HG03175 (cell line): Measurements from ENCODE around the gene CYP27A1.

Experiments used
- ATAC-seq: cut with Tn5 transposase; IDR thresholded peaks from one replicate; pipeline ENCODE4 v1.9.1; 2021; ENCODE audit warnings: mild to moderate bottlenecking, moderate library complexity; ENCODE audit not compliant: unreplicated experiment

The CYP27A1 gene

GRCh38 chr2:218856167-218856895 is 74.4 kb downstream of the CYP27A1 start:
- ATAC-seq: no peak

DNA sequence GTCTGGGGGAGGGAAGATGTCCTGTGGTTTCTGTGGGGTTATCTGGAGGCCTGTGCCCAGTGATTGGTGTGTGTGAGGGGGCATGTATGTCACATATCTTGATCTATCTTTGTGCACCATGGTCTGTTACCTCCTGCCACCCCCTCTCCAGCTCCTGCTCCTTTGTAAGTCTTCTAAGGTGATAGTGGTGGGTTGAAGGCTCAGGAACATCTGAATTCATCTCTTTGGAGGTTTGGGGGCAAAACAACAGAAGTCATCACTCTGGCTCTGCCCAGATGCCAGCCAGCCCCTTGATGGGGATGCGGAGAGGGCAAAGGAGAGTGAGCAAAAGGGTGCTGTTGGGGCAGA is 74.9 kb downstream of the CYP27A1 start:
- ATAC-seq: no peak

DNA sequence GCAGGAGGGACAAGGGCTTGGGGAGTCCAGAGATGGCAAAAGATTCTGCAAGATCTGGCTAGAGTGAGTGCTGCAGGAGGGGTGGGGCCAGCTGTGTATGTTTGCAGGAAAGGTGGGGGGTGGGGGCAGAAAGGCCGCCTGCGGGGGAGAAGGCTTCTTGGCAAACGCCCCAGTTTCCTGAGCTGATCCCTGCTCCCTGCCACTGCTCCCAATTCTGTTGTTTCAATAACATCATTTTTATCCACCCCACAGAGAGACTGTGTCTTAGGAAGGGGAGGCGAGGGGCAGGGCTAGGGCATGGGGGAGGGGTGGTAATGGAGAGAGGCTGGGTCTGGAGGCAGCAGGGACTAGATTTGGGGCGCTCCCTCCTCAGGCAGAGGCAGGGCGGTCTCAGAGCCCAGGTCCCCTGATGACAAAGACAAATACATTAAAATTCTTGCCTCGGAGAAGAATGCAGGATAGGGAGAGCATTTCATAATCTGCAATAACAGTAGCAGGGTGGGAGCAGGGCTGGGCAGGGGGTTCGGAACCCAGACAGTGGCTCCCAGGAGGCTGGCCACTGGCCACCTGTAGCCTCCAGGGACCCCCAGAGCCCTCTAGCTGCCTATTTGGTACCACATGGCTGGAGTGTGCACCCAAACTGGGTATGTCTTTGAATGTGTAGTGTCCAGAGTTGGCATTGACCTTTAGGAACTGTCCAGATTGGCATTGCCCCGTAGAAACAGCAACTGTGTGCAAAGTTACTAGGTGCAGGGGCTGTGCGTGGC is 75.6 kb downstream of the CYP27A1 start:
- ATAC-seq: no peak

- ATAC-seq: no peak
Measured at GRCh38 chr2:218858138-218858445, 76.1 kb downstream of the CYP27A1 start.

GRCh38 chr2:218858671-218859555 is 77.0 kb downstream of the CYP27A1 start:
- no peak for ATAC-seq

DNA sequence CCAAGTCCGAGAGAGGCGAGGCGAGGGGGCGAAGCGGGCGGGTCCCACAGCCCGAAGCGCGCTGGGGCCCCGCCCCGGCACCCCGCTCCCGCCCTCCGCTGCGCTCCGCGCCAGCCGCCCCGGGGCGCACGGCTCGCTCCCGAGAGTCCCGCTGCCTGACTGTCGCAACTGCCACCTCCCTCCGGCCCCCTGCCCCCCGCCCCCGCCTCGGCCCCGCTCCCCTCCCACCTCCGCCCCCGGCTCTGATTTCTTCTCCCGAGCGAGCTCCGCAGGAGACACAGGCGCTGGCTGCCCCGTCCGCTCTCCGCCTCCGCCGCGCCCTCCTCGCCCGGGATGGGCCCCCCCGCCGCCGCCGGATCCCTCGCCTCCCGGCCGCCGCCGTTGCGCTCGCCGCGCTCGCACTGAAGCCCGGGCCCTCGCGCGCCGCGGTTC is 77.6 kb downstream of the CYP27A1 start, which contains the start of gene WNT6:
Gene WNT6, plus strand, starts transcription at position 250 of the 432 bp plus-strand sequence. CDS start 233 bp downstream, outside the sequence.
- no peak for ATAC-seq

DNA sequence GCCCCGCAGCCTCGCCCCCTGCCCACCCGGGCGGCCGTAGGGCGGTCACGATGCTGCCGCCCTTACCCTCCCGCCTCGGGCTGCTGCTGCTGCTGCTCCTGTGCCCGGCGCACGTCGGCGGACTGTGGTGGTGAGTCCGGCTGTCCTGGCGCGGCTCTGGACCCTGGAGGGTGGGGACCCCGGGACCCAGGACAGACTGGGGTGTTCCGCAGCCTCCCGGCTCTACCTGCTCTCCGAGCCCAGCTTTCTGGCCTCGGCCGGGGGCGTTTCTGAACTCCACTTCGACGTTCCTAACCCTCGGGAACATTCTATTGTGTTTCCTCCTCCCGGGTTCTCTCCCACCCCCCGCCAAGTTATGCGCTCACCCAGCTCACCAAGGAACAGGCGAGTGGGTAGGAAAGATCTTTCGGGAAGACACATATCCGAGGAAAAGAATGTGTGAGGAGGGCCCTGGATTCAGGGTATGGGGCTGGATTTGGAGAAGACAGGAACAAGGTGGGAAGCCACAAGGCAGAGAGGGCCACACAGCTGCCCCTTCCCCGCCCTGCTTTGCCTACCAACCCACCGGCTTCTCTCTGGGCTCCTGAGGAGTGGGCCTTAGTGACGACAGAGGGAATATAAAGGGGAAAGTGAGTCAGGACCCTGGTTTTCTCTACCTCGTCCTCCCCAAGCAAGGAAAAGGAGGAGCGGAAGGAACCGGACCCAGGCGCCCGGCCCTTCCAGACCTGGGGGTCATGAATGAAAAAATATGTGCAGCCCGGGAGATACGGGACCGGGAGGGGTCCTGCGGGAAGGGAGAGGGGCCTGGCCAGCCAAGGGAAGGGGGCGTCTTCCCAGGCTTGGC is 78.3 kb downstream of the CYP27A1 start:
- ATAC-seq: no peak

DNA sequence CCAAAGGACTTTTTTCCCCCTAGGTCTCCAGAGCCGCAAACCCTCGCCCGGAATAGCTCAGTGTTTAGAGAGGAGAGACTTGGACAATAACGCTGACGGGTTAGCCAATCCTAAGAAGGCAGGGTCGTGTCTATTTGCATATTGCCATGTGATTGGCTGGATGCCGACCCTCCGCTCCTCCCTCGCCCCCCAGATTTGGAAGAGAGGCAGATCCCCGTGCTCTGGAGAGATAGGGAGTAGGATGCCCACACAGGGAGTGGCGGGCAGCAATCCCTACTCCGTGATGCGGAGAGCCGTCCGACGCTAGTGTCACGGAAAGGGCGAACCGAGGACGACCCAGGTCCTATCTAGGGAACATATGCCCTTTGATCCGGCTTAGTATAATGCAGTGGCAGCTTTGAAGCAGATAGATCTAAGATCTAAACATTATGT is 79.0 kb downstream of the CYP27A1 start:
- no peak for ATAC-seq

- no peak for ATAC-seq
Measured at GRCh38 chr2:218861645-218862318, 79.8 kb downstream of the CYP27A1 start.

DNA sequence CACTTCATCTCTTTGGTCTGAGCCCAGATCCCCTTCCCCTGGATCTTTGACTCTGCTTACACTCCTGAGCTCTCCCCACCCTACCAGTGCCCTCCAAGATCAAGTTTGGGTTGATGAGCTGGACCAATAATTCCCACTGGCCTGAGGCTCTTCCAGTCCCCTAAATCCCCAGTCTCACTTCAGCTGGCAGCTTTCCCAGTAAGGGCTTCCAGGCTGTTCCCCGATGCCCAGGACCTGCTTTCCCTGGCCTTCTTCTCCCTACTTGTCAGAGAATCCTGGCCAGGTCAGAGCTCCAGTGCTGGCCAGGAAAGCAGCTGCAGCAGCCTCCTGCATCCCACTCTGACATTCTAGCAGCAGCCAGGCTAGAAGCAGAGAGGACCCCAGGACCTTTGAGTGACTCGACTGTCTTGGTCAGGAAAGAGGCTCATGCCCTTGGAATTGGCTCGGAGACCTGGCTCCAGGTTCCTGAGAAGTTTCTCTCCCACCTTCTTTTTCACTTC is 81.1 kb downstream of the CYP27A1 start:
- no peak for ATAC-seq
